Esophagus muscularis mucosa (tissue), 4 donors: ENCODE results near the gene NT5M. TPM values are rescaled to one million over a fixed set of nuclear protein-coding genes. Genes with fewer than 3 reads are reported as not detected.
A peak's percentile ranks its signal among the peaks of the same experiment; 100 is the strongest.

ENCODE experiments used
- DNase-seq: peaks from one replicate; pipeline ENCODE4 v3.0.0-alpha.2; 2017; ENCODE audit errors: extremely low spot score
- H3K27ac ChIP-seq, 4 donors: fragments of 200-600 bp; sonication (generic); replicated peaks in 1 of 4; 1 replicate in 3 of 4; 2 replicates in 1 of 4; pipeline ENCODE4 v1.5.1; 2016 to 2019; ENCODE audit warnings: mild to moderate bottlenecking in 1 of 4
- H3K27me3 ChIP-seq, 4 donors: fragments of 200-600 bp; sonication (generic); one replicate each; pipeline versions ENCODE4 v1.5.1 to v1.6.0; 2016 to 2019
- H3K36me3 ChIP-seq, 4 donors: fragments of 200-600 bp; sonication (generic); one replicate each; pipeline ENCODE4 v1.5.1; 2016 to 2019
- H3K4me1 ChIP-seq, 4 donors: fragments of 200-600 bp; sonication (generic); one replicate each; pipeline ENCODE4 v1.5.1; 2016 to 2019
- H3K4me3 ChIP-seq, 4 donors: fragments of 200-600 bp; sonication (generic); 1 replicate in 2 of 4; 2 replicates in 2 of 4; pipeline ENCODE4 v1.5.1; 2016 to 2019; ENCODE audit warnings: mild to moderate bottlenecking in 4 of 4, moderate library complexity in 1 of 4
- H3K9me3 ChIP-seq, 4 donors: fragments of 200-600 bp; sonication (generic); 1 replicate in 3 of 4; 2 replicates in 1 of 4; pipeline ENCODE4 v1.5.1; 2016 to 2019
- EP300 ChIP-seq: sonication (generic); formaldehyde crosslinking; IDR thresholded peaks from one replicate; pipeline ENCODE4 v1.6.1; 2017; ENCODE audit warnings: antibody characterized with exemption
- POLR2A ChIP-seq: fragments of 450-650 bp; IDR thresholded peaks from one replicate; pipeline ENCODE4 v1.6.1; 2017; ENCODE audit warnings: antibody characterized with exemption, moderate library complexity, mild to moderate bottlenecking, low read depth
- POLR2AphosphoS5 ChIP-seq, 2 donors: sonication (generic); formaldehyde crosslinking; IDR thresholded peaks; one replicate each; pipeline ENCODE4 v1.6.1; 2017; ENCODE audit warnings: antibody characterized with exemption in 2 of 2
- WGBS: methylation state at CpG from one replicate; pipeline ENCODE4 v1.1.5; 2018; 5-methylcytosine and 5-hydroxymethylcytosine counted together
- intact Hi-C: fragments of 100-400 bp; cut with DNase I; formaldehyde crosslinking; loops from one replicate; pipeline ENCODE4 v1.15.1; 2023
- total RNA-seq, 4 donors: library from RNA; depleted of rRNA; stranded (reverse); fragments of >200 nt; gene quantifications; one replicate each; pipeline versions ENCODE4 v1.1.0 to v1.2.1, GENCODE V29; 2016
- TF ChIP-seq, protein P1 (sequence below), 3 experiments: fragments of 200-600 bp in 2 of 3; fragments of 450-650 bp in 1 of 3; sonication (generic) in 2 of 3; IDR thresholded peaks; one replicate each; pipeline ENCODE4 v1.5.1; 2017 to 2019; ENCODE audit warnings: antibody characterized with exemption in 3 of 3, mild to moderate bottlenecking in 2 of 3, moderate library complexity in 1 of 3

NT5M gene
- total RNA-seq, 4 donors from 2014 or later, result 4.3 to 11.5 (median 7.0) TPM

DNA sequence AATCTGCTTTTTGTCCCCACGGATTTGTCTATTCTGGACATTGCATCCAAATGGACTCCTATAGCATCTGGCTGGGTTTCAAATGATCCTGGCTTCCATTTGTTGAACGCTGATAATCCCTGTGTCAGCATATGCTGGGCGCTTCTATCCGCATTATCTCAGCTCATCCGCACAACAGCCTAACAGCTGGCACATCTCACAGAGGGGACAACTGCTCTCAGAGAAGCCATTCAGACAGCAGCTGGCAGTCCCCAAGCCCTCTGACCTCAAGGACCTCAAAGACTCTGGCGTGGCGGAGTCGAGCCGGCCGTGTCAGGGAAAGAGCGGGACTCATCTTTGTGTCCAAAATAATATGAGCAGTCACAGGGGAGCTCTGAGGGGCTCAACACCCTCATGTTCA lies 82.3 kb downstream of the NT5M start:
- intact Hi-C loops, result no loop called here
- H3K4me1 ChIP-seq, result no peaks in the 10 kb centered on the region
- WGBS, result 75% methylated on average over 11 of the region's 11 CpGs
- peaks cover 0 to 49% (median 0%) of the 10 kb centered on the region in 4 donors for H3K27me3 ChIP-seq
- no peaks in the 10 kb centered on the region for H3K36me3 ChIP-seq
- H3K4me3 ChIP-seq, result no peak overlapping the region
- no peaks in the 10 kb centered on the region for H3K9me3 ChIP-seq
- no peak for TF ChIP-seq POLR2AphosphoS5 (IDR thresholded peaks at IDR 0.05)
- no peak for TF ChIP-seq POLR2A
- TF ChIP-seq EP300, result no peak
- TF ChIP-seq, protein P1, sequence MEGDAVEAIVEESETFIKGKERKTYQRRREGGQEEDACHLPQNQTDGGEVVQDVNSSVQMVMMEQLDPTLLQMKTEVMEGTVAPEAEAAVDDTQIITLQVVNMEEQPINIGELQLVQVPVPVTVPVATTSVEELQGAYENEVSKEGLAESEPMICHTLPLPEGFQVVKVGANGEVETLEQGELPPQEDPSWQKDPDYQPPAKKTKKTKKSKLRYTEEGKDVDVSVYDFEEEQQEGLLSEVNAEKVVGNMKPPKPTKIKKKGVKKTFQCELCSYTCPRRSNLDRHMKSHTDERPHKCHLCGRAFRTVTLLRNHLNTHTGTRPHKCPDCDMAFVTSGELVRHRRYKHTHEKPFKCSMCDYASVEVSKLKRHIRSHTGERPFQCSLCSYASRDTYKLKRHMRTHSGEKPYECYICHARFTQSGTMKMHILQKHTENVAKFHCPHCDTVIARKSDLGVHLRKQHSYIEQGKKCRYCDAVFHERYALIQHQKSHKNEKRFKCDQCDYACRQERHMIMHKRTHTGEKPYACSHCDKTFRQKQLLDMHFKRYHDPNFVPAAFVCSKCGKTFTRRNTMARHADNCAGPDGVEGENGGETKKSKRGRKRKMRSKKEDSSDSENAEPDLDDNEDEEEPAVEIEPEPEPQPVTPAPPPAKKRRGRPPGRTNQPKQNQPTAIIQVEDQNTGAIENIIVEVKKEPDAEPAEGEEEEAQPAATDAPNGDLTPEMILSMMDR (IDR thresholded peaks at IDR 0.05), result no peak
- no peak for DNase-seq
- H3K27ac ChIP-seq, result peak overlapping the region in 1 of 4 donors; percentile 7

DNA sequence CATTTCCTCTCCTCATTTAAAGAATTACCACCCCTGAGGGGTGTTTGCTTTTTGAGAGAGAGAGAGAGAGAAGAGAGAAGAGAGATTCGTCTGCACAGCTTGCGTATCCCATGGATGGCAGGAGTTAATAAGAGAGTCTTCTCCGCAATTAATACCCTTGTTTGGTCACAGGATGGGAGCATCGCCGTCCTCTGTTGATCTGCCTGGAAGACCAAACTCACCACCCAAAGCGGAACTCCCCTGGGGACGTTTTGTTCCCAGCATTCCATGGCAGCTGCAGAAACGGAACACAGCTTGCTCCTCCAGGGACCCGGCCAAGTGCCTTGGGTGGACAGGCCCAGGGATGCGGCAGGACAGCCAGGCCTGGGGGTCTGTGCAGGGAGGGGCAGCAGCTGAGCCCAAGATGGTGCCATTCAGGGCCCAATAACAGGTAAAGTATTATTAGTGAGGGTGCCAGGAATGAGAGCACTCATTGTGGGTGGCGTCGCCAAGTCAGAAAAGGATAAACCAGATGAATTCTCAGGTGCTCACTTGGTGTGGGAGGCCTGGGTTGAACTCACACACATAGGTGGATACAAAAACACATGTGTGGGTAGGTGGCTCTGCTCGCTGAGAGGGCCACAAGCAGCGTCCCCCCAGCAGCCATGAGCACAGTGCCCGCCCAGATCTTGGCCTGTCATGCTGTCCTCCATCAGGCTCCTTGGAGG lies 83.1 kb downstream of the NT5M start:
- no peaks in the 10 kb centered on the region for H3K36me3 ChIP-seq
- no peak overlapping the region for H3K4me3 ChIP-seq
- no peak for DNase-seq
- H3K4me1 ChIP-seq, result no peaks in the 10 kb centered on the region
- WGBS, result 81% methylated on average over 15 of the region's 15 CpGs
- peaks cover 0 to 42% (median 0%) of the 10 kb centered on the region in 4 donors for H3K27me3 ChIP-seq
- intact Hi-C loops, result no loop called here
- no peaks in the 10 kb centered on the region for H3K9me3 ChIP-seq
- peak overlapping the region in 1 of 4 donors; percentile 7 for H3K27ac ChIP-seq
- TF ChIP-seq POLR2AphosphoS5 (IDR thresholded peaks at IDR 0.05), result no peak
- TF ChIP-seq EP300, result no peak
- TF ChIP-seq, protein P1 (IDR thresholded peaks at IDR 0.05), result no peak
- TF ChIP-seq POLR2A, result no peak

DNA sequence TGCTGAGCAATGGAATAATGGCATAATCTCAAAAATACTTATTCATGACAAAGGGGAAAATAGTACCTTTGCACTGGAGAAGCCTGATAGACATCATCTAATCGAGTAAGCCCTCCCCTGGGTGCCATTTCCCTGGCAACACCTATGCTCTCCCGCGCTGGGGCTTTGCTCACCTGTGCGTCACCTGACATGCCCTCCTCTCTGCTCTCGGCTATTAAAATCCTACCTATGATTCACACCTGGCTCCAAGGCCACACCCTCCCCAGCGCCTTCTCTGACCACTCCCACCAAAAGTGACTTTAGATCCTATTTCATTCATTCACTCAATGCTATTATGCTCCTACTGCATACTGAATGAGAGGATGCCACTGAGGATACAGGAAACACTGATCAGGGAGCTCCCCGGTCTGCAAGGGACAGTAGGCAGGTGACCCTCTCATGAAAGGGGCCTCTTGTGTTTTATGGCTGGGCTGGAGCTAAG lies 83.9 kb downstream of the NT5M start:
- intact Hi-C loops, result no loop called here
- no peak for DNase-seq
- Histone ChIP-seq H3K36me3 (no peaks in the 10 kb centered on the region), H3K27me3 (peaks cover 0 to 40% (median 0%) of the 10 kb centered on the region in 4 donors), H3K9me3 (no peaks in the 10 kb centered on the region), H3K27ac (no peak overlapping the region), H3K4me3 (no peak overlapping the region), H3K4me1 (no peaks in the 10 kb centered on the region)
- WGBS, result 90% methylated on average over 7 of the region's 7 CpGs
- no peak for TF ChIP-seq POLR2A

DNA sequence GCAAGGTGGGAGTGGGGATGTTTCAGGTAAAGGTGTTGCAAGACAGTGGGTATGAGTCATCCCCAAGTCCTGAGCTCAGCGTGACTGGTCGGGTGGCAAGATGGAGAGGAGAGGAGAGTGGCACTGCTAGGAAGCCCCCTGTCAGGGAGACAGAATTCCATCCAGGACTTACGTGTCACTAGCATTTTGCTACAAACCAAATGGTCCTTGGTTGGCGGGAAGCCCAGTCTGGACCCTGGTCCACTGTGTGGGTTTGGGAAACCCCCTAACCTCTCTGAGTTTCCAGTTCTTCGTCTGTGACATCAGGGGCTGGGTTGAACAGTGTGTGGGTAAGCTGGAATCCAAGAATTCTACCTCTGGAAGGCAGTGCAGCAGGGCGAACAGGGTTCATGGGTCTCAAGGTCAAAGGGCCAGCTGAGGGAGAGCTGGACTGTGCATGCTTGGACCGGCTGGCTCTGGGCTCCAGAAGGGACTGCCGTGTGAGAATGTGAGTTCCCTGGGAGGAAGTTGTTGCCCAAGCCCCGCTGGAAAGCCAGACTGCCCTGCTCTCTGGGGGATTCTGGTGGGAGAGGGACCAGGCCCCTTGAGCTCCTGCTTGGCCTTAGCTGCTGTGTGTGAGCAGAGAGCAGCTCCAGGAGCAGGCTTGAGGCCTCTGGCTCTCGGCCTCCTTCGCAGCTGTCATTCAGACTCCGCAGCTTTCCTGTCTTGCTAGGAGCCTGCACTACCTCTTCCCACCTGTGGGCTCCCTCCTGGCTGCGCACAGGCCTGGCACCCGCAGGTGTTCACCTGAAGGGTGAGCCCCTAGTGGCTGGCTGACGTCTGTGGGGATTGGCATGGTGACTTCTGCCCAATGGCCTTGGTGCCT lies 84.6 kb downstream of the NT5M start:
- 62% methylated on average over 4 of the region's 15 CpGs for WGBS
- H3K36me3 ChIP-seq, result no peaks in the 10 kb centered on the region
- TF ChIP-seq POLR2A (no peak), EP300 (no peak), POLR2AphosphoS5 (IDR thresholded peaks at IDR 0.05) (no peak)
- TF ChIP-seq, protein P1 (IDR thresholded peaks at IDR 0.05), result no peak
- intact Hi-C loops, result no loop called here
- no peak for DNase-seq
- no peaks in the 10 kb centered on the region for H3K4me1 ChIP-seq
- H3K27ac ChIP-seq, result no peak overlapping the region
- H3K9me3 ChIP-seq, result no peaks in the 10 kb centered on the region
- no peak overlapping the region for H3K4me3 ChIP-seq
- peaks cover 0 to 33% (median 0%) of the 10 kb centered on the region in 4 donors for H3K27me3 ChIP-seq
